Colonic mucosa (tissue), 4 donors: ENCODE results near the gene ICAM1. TPM values are rescaled to one million over a fixed set of nuclear protein-coding genes. Genes with fewer than 3 reads are reported as not detected.
"Not testable (repeated sequence)": the region's sequence is repeated elsewhere in the genome, so short reads cannot be mapped to it uniquely, and the experiment has no call there.

ENCODE experiments used
- DNase-seq: peaks from one replicate; pipeline ENCODE4 v3.0.0-alpha.2; 2020
- H3K27ac ChIP-seq: fragments of 200-600 bp; one replicate; pipeline ENCODE4 v1.8.0; 2021
- H3K27me3 ChIP-seq: fragments of 200-600 bp; one replicate; pipeline ENCODE4 v1.8.0; 2021
- H3K36me3 ChIP-seq: fragments of 200-600 bp; one replicate; pipeline ENCODE4 v1.8.0; 2021
- H3K4me1 ChIP-seq: fragments of 200-600 bp; one replicate; pipeline ENCODE4 v1.8.0; 2021; ENCODE audit warnings: mild to moderate bottlenecking
- H3K4me3 ChIP-seq: fragments of 200-600 bp; one replicate; pipeline ENCODE4 v1.8.0; 2021
- H3K9ac ChIP-seq, 2 donors: one replicate each; pipeline ENCODE4 v1.7.0; 2013; ENCODE audit warnings: control low read depth in 2 of 2, low read depth in 2 of 2, low read length in 2 of 2
- H3K9me3 ChIP-seq: fragments of 200-600 bp; one replicate; pipeline ENCODE4 v1.8.0; 2021
- CTCF ChIP-seq: fragments of 200-600 bp; IDR thresholded peaks from one replicate; pipeline ENCODE4 v1.8.0; 2022; ENCODE audit warnings: antibody characterized with exemption, mild to moderate bottlenecking
- intact Hi-C: fragments of 100-400 bp; cut with DNase I; formaldehyde crosslinking; loops from one replicate; pipeline ENCODE4 v1.14.1; 2022
- total RNA-seq, 2 donors: library from RNA; stranded (reverse); fragmentation: NEBNext Ultra II Directional in 1 of 2; extraction: Animal tissue kit (Norgen Biotek cat#: 25700) in 1 of 2; gene quantifications; one replicate each; pipeline ENCODE4 v1.2.1, GENCODE V29; 2021
- donor health status: healthy.
- donor health status: DM: no; HTN: no; CAD: no.
- donor health status: DM: no; HTN: no; CAD: no.

The ICAM1 gene
- total RNA-seq, 2 donors from 2014 or later = 3.5 to 13.1 TPM

- H3K4me3 ChIP-seq = no peak overlapping the region
- H3K36me3 ChIP-seq = no peaks in the 10 kb centered on the region
- H3K4me1 ChIP-seq = no peaks in the 10 kb centered on the region
- peak; percentile 69 for DNase-seq
- intact Hi-C loops = no loop called here
- TF ChIP-seq CTCF = no peak
- H3K9ac ChIP-seq = no peak overlapping the region
- H3K9me3 ChIP-seq = no peaks in the 10 kb centered on the region
- H3K27me3 ChIP-seq = no peaks in the 10 kb centered on the region
- H3K27ac ChIP-seq = peak overlapping the region; percentile 9
Measured at GRCh38 chr19:10238172-10238783, 32.6 kb upstream of the ICAM1 start.

- H3K36me3 ChIP-seq, intact Hi-C loops, DNase-seq, H3K9ac ChIP-seq, H3K27ac ChIP-seq, H3K27me3 ChIP-seq, H3K9me3 ChIP-seq, H3K4me1 ChIP-seq, H3K4me3 ChIP-seq: not testable (repeated sequence)
Measured at GRCh38 chr19:10241826-10242449, 29.0 kb upstream of the ICAM1 start.

- TF ChIP-seq CTCF = no peak
- intact Hi-C loops = no loop called here
- no peaks in the 10 kb centered on the region for H3K27me3 ChIP-seq
Measured at GRCh38 chr19:10243606-10244005, 27.3 kb upstream of the ICAM1 start.

GRCh38 chr19:10245189-10245939 lies 25.6 kb upstream of the ICAM1 start:
- no peak overlapping the region for H3K9ac ChIP-seq
- H3K4me1 ChIP-seq = no peaks in the 10 kb centered on the region
- no peaks in the 10 kb centered on the region for H3K36me3 ChIP-seq
- no peak for DNase-seq
- H3K27me3 ChIP-seq = no peaks in the 10 kb centered on the region
- no peak overlapping the region for H3K4me3 ChIP-seq
- no peaks in the 10 kb centered on the region for H3K9me3 ChIP-seq
- no peak for TF ChIP-seq CTCF
- no peak overlapping the region for H3K27ac ChIP-seq
- intact Hi-C loops = no loop called here

More at GRCh38 chr19:10243606-10244005, 27.3 kb upstream of the ICAM1 start:
- H3K9ac ChIP-seq = no peak overlapping the region
- H3K27ac ChIP-seq = no peak overlapping the region
- H3K4me1 ChIP-seq = no peaks in the 10 kb centered on the region
- no peaks in the 10 kb centered on the region for H3K36me3 ChIP-seq
- H3K9me3 ChIP-seq = no peaks in the 10 kb centered on the region
- H3K4me3 ChIP-seq = no peak overlapping the region
- DNase-seq = no peak

- Histone ChIP-seq H3K27me3 (no peaks in the 10 kb centered on the region), H3K27ac (no peak overlapping the region), H3K9me3 (no peaks in the 10 kb centered on the region), H3K4me3 (no peak overlapping the region), H3K4me1 (no peaks in the 10 kb centered on the region), H3K9ac (no peak overlapping the region), H3K36me3 (no peaks in the 10 kb centered on the region)
- intact Hi-C loops = no loop called here
- DNase-seq = no peak
- no peak for TF ChIP-seq CTCF
Measured at GRCh38 chr19:10246511-10246910, 24.4 kb upstream of the ICAM1 start.
